Measurements from ENCODE around the gene ADAM12. TPM values are rescaled to one million over a fixed set of nuclear protein-coding genes. Genes with fewer than 3 reads are reported as not detected.

The ADAM12 gene
- total RNA-seq, 1 donor from 2014 or later = not detected

DNA sequence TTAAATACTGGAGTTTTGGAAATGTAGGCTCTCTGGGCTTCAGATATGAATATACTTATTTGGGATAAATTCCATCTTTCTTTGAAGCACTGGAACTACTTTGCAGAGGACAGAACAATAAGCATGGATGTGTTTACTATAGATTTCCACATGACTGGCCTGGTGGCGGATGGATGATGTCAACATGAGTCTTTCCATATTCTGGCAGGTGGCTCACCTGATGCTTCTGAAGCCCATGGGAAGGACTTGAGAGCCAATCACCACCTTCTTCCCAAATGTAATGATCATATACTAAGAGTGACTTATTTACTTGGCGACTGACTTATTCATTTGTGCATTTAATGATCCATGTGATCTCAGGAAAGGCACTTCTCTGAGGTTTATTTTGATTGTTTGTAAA, 381.4 kb downstream of the ADAM12 start:
- no peak for DNase-seq (ENCODE audit: low spot score in 2 of 2)
- TF ChIP-seq, protein P1, sequence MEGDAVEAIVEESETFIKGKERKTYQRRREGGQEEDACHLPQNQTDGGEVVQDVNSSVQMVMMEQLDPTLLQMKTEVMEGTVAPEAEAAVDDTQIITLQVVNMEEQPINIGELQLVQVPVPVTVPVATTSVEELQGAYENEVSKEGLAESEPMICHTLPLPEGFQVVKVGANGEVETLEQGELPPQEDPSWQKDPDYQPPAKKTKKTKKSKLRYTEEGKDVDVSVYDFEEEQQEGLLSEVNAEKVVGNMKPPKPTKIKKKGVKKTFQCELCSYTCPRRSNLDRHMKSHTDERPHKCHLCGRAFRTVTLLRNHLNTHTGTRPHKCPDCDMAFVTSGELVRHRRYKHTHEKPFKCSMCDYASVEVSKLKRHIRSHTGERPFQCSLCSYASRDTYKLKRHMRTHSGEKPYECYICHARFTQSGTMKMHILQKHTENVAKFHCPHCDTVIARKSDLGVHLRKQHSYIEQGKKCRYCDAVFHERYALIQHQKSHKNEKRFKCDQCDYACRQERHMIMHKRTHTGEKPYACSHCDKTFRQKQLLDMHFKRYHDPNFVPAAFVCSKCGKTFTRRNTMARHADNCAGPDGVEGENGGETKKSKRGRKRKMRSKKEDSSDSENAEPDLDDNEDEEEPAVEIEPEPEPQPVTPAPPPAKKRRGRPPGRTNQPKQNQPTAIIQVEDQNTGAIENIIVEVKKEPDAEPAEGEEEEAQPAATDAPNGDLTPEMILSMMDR (IDR thresholded peaks at IDR 0.05) = no peak
- Histone ChIP-seq H3K36me3 (no peaks in the 10 kb centered on the region), H3K4me3 (no peak overlapping the region), H3K4me1 (no peaks in the 10 kb centered on the region), H3K9me3 (no peaks in the 10 kb centered on the region), H3K27ac (no peak overlapping the region), H3K27me3 (no peaks in the 10 kb centered on the region)
- intact Hi-C loops (cut with DNase I) = no loop called here

DNA sequence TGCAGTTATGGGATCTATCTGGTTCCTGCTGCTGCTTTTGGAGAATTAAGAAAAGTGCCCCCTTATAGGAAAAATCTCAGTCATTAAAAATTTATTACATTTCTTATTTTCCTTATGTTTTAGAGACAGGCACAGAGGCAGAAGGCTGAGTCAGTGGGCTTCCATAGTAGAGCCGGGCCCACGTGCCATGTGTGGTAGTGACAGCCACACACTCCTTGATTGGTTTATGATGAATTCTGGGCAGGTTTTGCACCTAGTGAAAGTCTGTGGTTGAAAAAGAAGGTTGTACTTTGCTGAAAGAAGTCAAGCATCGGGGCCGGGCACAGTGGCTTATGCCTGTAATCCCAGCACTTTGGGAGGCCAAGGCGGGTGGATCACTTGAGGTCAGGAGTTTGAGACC, 382.0 kb downstream of the ADAM12 start:
- no peaks in the 10 kb centered on the region for H3K36me3 ChIP-seq
- intact Hi-C loops (cut with DNase I) = no loop called here
- H3K9me3 ChIP-seq = no peaks in the 10 kb centered on the region
- DNase-seq (ENCODE audit: low spot score in 2 of 2) = no peak
- no peak overlapping the region for H3K27ac ChIP-seq
- no peak overlapping the region for H3K4me3 ChIP-seq
- TF ChIP-seq, protein P1 (IDR thresholded peaks at IDR 0.05) = no peak
- H3K4me1 ChIP-seq = no peaks in the 10 kb centered on the region
- no peaks in the 10 kb centered on the region for H3K27me3 ChIP-seq

DNA sequence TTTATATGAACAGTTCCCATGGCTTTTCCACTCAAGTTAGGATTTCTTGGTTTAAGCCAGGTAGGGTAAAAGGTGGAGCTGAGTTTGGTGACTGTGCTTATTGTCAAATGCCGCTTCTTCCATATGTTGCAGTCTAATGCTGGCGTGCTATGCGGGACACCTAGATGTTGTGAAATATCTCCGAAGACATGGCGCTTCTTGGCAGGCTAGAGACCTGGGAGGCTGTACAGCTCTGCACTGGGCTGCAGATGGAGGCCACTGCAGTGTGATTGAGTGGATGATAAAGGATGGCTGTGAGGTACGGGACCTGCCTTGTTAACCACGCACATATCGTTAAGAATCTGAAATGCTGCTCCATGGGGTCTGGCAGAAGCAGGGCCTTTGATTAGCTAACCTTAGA, 383.5 kb downstream of the ADAM12 start:
- Histone ChIP-seq H3K4me3 (no peak overlapping the region), H3K4me1 (no peaks in the 10 kb centered on the region), H3K9me3 (no peaks in the 10 kb centered on the region), H3K27me3 (no peaks in the 10 kb centered on the region), H3K36me3 (no peaks in the 10 kb centered on the region), H3K27ac (no peak overlapping the region)
- DNase-seq (ENCODE audit: low spot score in 2 of 2) = no peak
- intact Hi-C loops (cut with DNase I) = no loop called here
- TF ChIP-seq, protein P1 (IDR thresholded peaks at IDR 0.05) = no peak

DNA sequence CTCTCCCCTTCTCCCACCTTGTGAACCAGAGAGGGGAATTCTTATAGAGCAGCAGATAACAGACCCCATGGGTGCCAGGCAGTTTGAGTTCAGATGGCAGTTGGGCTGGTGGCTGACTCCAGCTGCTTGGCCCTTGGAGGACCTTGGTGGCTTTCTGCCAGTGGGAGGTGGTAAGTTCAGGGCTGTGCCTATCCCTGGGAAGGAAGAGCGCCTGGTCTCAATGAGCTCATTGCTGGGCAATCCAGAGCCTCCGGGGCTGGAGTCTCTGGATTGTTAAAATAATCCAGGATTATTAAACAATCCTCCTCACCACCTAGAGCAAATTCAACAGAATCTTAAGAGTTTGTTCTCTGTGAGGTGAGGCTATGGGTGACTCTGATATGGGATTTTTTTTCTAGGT, 386.7 kb downstream of the ADAM12 start:
- Histone ChIP-seq H3K36me3 (no peaks in the 10 kb centered on the region), H3K4me1 (no peaks in the 10 kb centered on the region), H3K4me3 (no peak overlapping the region), H3K27me3 (no peaks in the 10 kb centered on the region), H3K9me3 (no peaks in the 10 kb centered on the region), H3K27ac (no peak overlapping the region)
- TF ChIP-seq, protein P1 (IDR thresholded peaks at IDR 0.05) = no peak
- intact Hi-C loops (cut with DNase I) = no loop called here
- no peak for DNase-seq (ENCODE audit: low spot score in 2 of 2)

DNA sequence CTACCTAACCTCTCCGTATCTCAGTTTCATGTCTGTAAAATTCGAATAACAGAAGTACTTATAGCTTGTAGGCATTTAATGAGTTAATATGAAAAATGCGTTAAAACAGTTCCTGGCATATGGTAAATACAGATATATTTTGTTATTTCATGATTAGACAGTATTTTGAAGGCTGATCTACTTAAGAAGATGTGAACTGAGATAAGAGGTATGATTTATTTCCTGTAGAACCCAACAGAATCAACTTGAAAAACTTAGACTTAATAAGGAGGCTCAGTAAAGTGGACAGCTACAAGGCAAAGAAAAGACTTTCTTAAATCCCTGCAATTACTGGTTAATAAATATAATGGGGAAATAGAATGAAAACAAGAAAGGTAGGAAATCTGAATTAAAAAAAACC, 388.6 kb downstream of the ADAM12 start:
- no peaks in the 10 kb centered on the region for H3K9me3 ChIP-seq
- H3K4me3 ChIP-seq = no peak overlapping the region
- TF ChIP-seq, protein P1 (IDR thresholded peaks at IDR 0.05) = no peak
- no peaks in the 10 kb centered on the region for H3K27me3 ChIP-seq
- no peaks in the 10 kb centered on the region for H3K4me1 ChIP-seq
- H3K36me3 ChIP-seq = no peaks in the 10 kb centered on the region
- H3K27ac ChIP-seq = no peak overlapping the region
- DNase-seq (ENCODE audit: low spot score in 2 of 2) = no peak
- intact Hi-C loops (cut with DNase I) = no loop called here

DNA sequence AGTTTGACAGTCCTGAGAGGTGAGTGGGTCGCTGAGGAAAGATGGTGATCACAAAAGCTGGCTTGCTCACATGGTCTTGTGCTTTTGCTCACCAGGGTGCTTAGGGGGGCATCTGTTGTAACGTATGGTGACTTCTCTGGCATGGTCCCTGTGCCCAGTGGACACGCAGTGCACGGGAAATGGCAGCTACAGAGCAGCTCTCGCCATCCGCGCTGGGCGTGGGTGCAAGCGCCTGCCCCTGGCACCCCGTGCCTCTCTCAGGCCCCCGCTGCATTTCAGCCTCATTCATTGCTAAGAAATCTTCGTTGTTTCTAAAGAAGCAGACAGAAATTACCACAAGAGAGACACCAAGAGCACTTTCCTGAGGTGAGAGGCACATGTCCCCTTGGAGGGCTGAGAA, 390.7 kb downstream of the ADAM12 start:
- intact Hi-C loops (cut with DNase I) = no loop called here
- no peak overlapping the region for H3K27ac ChIP-seq
- no peaks in the 10 kb centered on the region for H3K4me1 ChIP-seq
- TF ChIP-seq, protein P1 (IDR thresholded peaks at IDR 0.05) = no peak
- H3K9me3 ChIP-seq = no peaks in the 10 kb centered on the region
- no peaks in the 10 kb centered on the region for H3K36me3 ChIP-seq
- H3K4me3 ChIP-seq = no peak overlapping the region
- H3K27me3 ChIP-seq = no peaks in the 10 kb centered on the region
- DNase-seq (ENCODE audit: low spot score in 2 of 2) = no peak

Measured in ascending aorta (tissue), 2 donors.